SK-N-SH treated with all-trans-retinoic acid at 6 μM for 48 hours (cell line): Measurements from ENCODE around the gene SLC34A3.

Experiments
- ATAC-seq: fragments of 200-7000 bp; cut with Tn5 transposase; 3 replicates; pipeline ENCODE4 v1.9.1; 2020; ENCODE audit warnings: mild to moderate bottlenecking, moderate library complexity
- ARNTL ChIP-seq: fragments of 450-650 bp; formaldehyde crosslinking; IDR thresholded peaks from 2 replicates; pipeline ENCODE4 v1.5.0; 2020; ENCODE audit warnings: low read depth, mild to moderate bottlenecking, moderate library complexity, borderline replicate concordance
- BACH2 ChIP-seq: fragments of 250-450 bp; sonication (Bioruptor Pico); IDR thresholded peaks from 2 replicates; pipeline ENCODE4 v1.9.0; 2021; ENCODE audit warnings: mild to moderate bottlenecking, borderline replicate concordance
- CREB5 ChIP-seq: fragments of 250-450 bp; sonication (Bioruptor Pico); IDR thresholded peaks from 2 replicates; pipeline ENCODE4 v1.5.1; 2020; ENCODE audit warnings: low read depth, mild to moderate bottlenecking, moderate library complexity
- CSDC2 ChIP-seq: fragments of 250-450 bp; sonication (Bioruptor Pico); IDR thresholded peaks from 2 replicates; pipeline ENCODE4 v1.5.0; 2020; ENCODE audit warnings: mild to moderate bottlenecking, moderate library complexity
- CSRNP3 ChIP-seq: fragments of 250-450 bp; sonication (Bioruptor Pico); IDR thresholded peaks from 2 replicates; pipeline ENCODE4 v1.5.1; 2021; ENCODE audit warnings: mild to moderate bottlenecking, moderate library complexity
- ESRRG ChIP-seq: fragments of 250-450 bp; sonication (Bioruptor Pico); IDR thresholded peaks from 2 replicates; pipeline ENCODE4 v1.6.1; 2021; ENCODE audit warnings: mild to moderate bottlenecking
- GLIS3 ChIP-seq: fragments of 250-450 bp; sonication (Bioruptor Pico); IDR thresholded peaks from 2 replicates; pipeline ENCODE4 v1.5.0; 2020; ENCODE audit warnings: mild to moderate bottlenecking, moderate library complexity
- ISL1 ChIP-seq: fragments of 250-450 bp; sonication (Bioruptor Pico); IDR thresholded peaks from 2 replicates; pipeline ENCODE4 v2.1.2; 2022; ENCODE audit warnings: mild to moderate bottlenecking, moderate library complexity
- OSR1 ChIP-seq: fragments of 250-450 bp; sonication (Bioruptor Pico); IDR thresholded peaks from 2 replicates; pipeline ENCODE4 v1.8.0; 2022; ENCODE audit warnings: moderate library complexity, mild to moderate bottlenecking, inconsistent platforms
- PATZ1 ChIP-seq: fragments of 250-450 bp; sonication (Bioruptor Pico); IDR thresholded peaks from 2 replicates; pipeline ENCODE4 v1.8.0; 2020; ENCODE audit warnings: mild to moderate bottlenecking, moderate library complexity, borderline replicate concordance
- POU6F1 ChIP-seq: fragments of 250-450 bp; sonication (Bioruptor Pico); IDR thresholded peaks from 2 replicates; pipeline ENCODE4 v1.8.0; 2021; ENCODE audit warnings: low read depth, mild to moderate bottlenecking, moderate library complexity, borderline replicate concordance
- PPARA ChIP-seq: fragments of 250-450 bp; sonication (Bioruptor Pico); IDR thresholded peaks from 2 replicates; pipeline ENCODE4 v1.5.0; 2020; ENCODE audit warnings: mild to moderate bottlenecking, borderline replicate concordance
- SNAI2 ChIP-seq: fragments of 250-450 bp; sonication (Bioruptor Pico); IDR thresholded peaks from 2 replicates; pipeline ENCODE4 v1.5.0; 2020; ENCODE audit warnings: mild to moderate bottlenecking, moderate library complexity
- TCF4 ChIP-seq: fragments of 250-450 bp; sonication (Bioruptor Pico); IDR thresholded peaks from 2 replicates; pipeline ENCODE4 v1.8.0; 2021; ENCODE audit warnings: mild to moderate bottlenecking, moderate library complexity, borderline replicate concordance
- TOX ChIP-seq: fragments of 250-450 bp; sonication (Bioruptor Pico); IDR thresholded peaks from 2 replicates; pipeline ENCODE4 v1.8.0; 2021; ENCODE audit warnings: mild to moderate bottlenecking, moderate library complexity, borderline replicate concordance
- TSHZ2 ChIP-seq: fragments of 250-450 bp; sonication (Bioruptor Pico); IDR thresholded peaks from 2 replicates; pipeline ENCODE4 v1.5.0; 2020; ENCODE audit warnings: mild to moderate bottlenecking, moderate library complexity
- ZFP3 ChIP-seq: fragments of 250-450 bp; sonication (Bioruptor Pico); IDR thresholded peaks from 2 replicates; pipeline ENCODE4 v1.5.0; 2020; ENCODE audit warnings: mild to moderate bottlenecking, moderate library complexity
- ZFP30 ChIP-seq: fragments of 450-650 bp; formaldehyde crosslinking; IDR thresholded peaks from 2 replicates; pipeline ENCODE4 v1.5.0; 2022; ENCODE audit warnings: mild to moderate bottlenecking, moderate library complexity
- ZNF565 ChIP-seq: fragments of 450-650 bp; formaldehyde crosslinking; conservative IDR thresholded peaks from 2 replicates; pipeline ENCODE4 v1.5.0; 2020; ENCODE audit warnings: low read depth, mild to moderate bottlenecking, moderate library complexity
- ZNF70 ChIP-seq: fragments of 450-650 bp; formaldehyde crosslinking; IDR thresholded peaks from 2 replicates; pipeline ENCODE4 v1.5.0; 2020; ENCODE audit warnings: mild to moderate bottlenecking, moderate library complexity
- ZNF8 ChIP-seq: fragments of 450-650 bp; formaldehyde crosslinking; IDR thresholded peaks from 2 replicates; pipeline ENCODE4 v1.5.0; 2020; ENCODE audit warnings: mild to moderate bottlenecking, moderate library complexity

The SLC34A3 gene

GRCh38 chr9:137190315-137190856, 40.3 kb upstream of the SLC34A3 start:
- no peak for TF ChIP-seq PATZ1
- TF ChIP-seq CSRNP3 (CRISPR knock-in tag): no peak
- TF ChIP-seq ESRRG (CRISPR knock-in tag): no peak
- no peak for TF ChIP-seq GLIS3 (CRISPR knock-in tag)
- no peak for TF ChIP-seq ZNF70 (CRISPR knock-in tag)
- TF ChIP-seq PPARA: no peak
- TF ChIP-seq SNAI2 (CRISPR knock-in tag): no peak
- TF ChIP-seq TOX (CRISPR knock-in tag): no peak
- no peak for ATAC-seq

GRCh38 chr9:137191245-137191644, 39.5 kb upstream of the SLC34A3 start:
- no peak for ATAC-seq
- TF ChIP-seq TOX (CRISPR knock-in tag) (no peak), BACH2 (CRISPR knock-in tag) (no peak)

- no peak for ATAC-seq
- TF ChIP-seq CSRNP3 (CRISPR knock-in tag) (no peak), ZNF8 (CRISPR knock-in tag) (no peak), POU6F1 (CRISPR knock-in tag) (no peak), GLIS3 (CRISPR knock-in tag) (no peak), ISL1 (CRISPR knock-in tag) (no peak), ZNF565 (CRISPR knock-in tag) (no peak), ARNTL (no peak), CSDC2 (CRISPR knock-in tag) (no peak), PPARA (no peak), TCF4 (CRISPR knock-in tag) (no peak), ESRRG (CRISPR knock-in tag) (no peak), ZFP30 (CRISPR knock-in tag) (no peak), ZNF70 (CRISPR knock-in tag) (no peak), CREB5 (no peak), TSHZ2 (CRISPR knock-in tag) (no peak), ZFP3 (CRISPR knock-in tag) (no peak), OSR1 (CRISPR knock-in tag) (no peak), TOX (CRISPR knock-in tag) (no peak)
These were observed 38.8 kb upstream of the SLC34A3 start for GRCh38 chr9:137191691-137192447.
